Choroid plexus epithelial cell (primary cell): Measurements from ENCODE around the gene XCR1.
A peak's percentile ranks its signal among the peaks of the same experiment; 100 is the strongest.
"Not testable (repeated sequence)": the region's sequence is repeated elsewhere in the genome, so short reads cannot be mapped to it uniquely, and the experiment has no call there.

Experiments used
- DNase-seq: peaks from one replicate; pipeline ENCODE4 v3.0.0-alpha.2; 2010; ENCODE audit warnings: low read depth
- H3K4me3 ChIP-seq: 2 replicates; pipeline ENCODE4 v1.5.1; 2011; ENCODE audit warnings: low read depth, mild to moderate bottlenecking, control low read depth, low read length, moderate library complexity
- TF ChIP-seq, protein P1 (sequence below): conservative IDR thresholded peaks from 2 replicates; pipeline ENCODE4 v1.5.1; 2011; ENCODE audit warnings: low read depth, mild to moderate bottlenecking, control low read depth, inconsistent platforms, low read length, moderate library complexity

The XCR1 gene

DNA sequence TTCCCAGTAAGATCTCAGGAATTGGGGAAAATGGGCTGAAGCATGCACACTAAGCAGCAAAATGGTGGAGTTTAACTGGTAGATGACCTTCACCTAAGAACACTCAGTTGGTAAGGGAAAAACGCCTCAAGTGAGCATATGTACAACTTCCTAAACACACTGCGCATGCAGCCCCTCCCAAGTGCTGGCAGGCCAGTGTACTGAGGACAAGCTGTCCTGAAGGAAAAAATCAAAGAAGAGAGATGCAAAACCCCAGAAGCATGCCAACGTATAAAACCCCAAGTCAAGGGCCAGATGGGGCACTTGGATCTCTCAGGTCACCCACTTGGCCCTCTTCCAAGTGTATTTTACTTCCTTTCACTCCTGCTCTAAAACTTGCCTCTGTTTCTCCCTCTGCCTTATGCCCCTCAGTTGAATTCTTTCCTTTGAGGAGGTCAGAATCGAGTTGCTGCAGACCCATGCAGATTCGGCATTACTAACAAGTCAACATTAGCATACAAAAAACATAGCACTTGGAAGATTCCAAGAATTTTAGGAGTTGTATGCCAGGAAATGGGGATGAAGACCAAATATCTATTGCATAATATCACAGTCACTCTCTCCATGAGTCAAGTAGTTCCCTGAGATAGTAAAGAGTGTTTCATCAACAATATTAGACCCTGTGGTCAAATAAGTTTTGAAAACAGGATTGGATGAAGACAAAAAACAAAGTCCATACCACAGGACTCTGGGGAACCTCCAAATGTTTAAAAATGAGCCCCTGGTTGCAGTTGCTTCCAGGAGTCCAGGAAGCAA is 20.8 kb downstream of the XCR1 start:
- H3K4me3 ChIP-seq: no peak overlapping the region
- TF ChIP-seq, protein P1, sequence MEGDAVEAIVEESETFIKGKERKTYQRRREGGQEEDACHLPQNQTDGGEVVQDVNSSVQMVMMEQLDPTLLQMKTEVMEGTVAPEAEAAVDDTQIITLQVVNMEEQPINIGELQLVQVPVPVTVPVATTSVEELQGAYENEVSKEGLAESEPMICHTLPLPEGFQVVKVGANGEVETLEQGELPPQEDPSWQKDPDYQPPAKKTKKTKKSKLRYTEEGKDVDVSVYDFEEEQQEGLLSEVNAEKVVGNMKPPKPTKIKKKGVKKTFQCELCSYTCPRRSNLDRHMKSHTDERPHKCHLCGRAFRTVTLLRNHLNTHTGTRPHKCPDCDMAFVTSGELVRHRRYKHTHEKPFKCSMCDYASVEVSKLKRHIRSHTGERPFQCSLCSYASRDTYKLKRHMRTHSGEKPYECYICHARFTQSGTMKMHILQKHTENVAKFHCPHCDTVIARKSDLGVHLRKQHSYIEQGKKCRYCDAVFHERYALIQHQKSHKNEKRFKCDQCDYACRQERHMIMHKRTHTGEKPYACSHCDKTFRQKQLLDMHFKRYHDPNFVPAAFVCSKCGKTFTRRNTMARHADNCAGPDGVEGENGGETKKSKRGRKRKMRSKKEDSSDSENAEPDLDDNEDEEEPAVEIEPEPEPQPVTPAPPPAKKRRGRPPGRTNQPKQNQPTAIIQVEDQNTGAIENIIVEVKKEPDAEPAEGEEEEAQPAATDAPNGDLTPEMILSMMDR: no peak
- peak; percentile 76 for DNase-seq

DNA sequence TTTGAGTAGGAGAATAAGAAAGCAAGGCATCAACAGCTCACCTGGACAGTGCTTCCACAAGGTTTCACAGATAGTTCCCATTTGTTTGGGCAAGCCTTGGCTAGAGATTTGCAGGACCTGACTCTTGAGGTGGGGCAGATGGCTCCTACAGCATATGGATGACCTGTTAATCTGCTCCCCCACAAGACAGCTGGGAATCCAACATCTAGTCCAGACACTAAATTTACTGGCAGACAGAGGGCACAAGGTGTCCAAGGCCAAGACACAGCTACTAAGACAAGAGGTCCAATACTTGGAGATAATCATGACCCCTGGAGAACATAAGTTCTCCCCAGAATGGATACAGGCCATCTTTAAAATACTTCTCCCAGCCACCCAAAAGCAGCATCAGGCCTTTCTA is 23.6 kb downstream of the XCR1 start:
- not testable (repeated sequence) for DNase-seq, H3K4me3 ChIP-seq

DNA sequence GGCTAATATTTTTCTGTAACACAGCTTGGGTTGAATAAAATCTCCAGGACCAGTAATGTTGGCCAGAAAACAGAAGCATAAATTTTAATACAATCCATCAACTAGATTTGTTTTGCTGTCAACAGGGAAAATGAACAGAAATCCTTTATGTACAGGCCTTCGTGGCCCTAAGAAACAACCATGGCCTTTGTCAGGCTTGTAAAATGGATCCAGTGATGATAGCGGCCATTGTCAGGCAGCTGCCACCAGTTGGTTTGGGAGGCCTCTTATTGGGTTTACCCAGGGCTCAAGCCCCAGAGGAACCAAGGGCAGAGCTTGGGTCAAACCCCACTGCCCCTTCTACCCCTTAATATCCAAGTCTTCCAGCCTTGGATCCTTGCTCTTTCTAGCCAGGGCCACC is 26.1 kb downstream of the XCR1 start:
- TF ChIP-seq, protein P1: no peak
- no peak for DNase-seq

DNA sequence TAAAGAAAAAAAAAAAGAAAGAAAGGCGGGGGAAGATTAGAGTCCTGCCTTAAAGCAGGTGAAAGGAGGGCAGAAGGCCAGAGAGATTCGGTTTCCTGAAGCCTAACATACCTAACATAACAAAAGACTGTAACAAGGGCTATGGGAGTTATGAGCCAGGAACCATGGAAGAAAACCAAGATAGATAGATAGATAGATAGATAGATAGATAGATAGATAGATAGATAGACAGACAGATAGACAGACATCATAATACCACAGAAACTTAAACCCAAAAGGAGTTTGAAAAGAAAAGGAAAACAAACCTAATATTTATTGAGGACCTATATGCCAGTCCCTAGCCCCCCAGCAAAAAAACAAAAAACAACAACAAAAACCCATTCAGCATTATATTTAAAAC is 29.3 kb downstream of the XCR1 start:
- TF ChIP-seq, protein P1: no peak
- DNase-seq: no peak
- no peak overlapping the region for H3K4me3 ChIP-seq

More for the DNA sequence above, 26.1 kb downstream of the XCR1 start:
- no peak overlapping the region for H3K4me3 ChIP-seq

- H3K4me3 ChIP-seq, DNase-seq: not testable (repeated sequence)
These were observed 29.8 kb downstream of the XCR1 start for GRCh38 chr3:45997499-45997898.

- DNase-seq: peak; percentile 91
- peak within 1 kb of the TSS; percentile 96 for H3K4me3 ChIP-seq
- TF ChIP-seq, protein P1: no peak
These were observed 31.8 kb downstream of the XCR1 start, which contains the start of gene FYCO1 for GRCh38 chr3:45995236-45996192. FYCO1 (minus strand) TSS chr3:45995824; CDS start chr3:45984910, 10,914 bp downstream.

DNA sequence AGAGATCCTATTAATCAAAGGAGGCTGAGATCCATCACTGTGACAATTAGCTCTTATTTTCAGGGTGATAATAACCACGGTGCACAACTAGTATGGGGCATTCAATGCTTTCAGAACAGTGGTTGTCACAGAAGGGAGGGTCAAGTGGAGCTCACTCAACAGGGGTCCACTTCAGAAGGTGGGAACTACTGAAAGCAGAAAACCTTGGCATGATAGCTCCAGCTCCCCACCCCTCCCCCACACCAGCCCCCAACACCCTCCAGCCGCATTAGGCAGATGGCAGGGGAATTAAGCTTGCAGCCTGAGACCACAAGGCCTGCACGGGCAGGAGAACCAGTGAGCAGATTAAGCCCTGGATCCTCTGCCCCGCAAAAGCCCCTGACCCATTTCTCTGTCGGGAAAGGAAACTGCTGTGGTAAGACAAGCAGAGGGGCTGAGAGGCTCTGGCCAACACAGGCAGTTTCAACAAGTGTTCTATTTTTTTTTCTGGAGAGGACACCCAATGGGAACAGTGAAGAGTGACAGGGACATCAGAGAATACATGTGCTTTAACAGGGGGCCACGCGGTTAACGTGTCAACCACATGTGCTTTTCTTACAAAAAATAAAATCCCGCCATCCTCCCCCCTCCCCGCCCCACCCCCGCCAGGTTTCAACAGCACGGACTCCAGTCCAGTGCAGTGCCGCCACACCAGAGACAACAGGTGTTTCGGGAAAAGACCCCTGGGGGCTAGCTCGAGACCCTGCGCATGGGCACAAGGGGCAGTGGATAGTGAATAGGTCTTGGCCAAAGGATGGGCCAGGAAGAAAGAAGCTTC is 32.7 kb downstream of the XCR1 start:
- DNase-seq: no peak
- TF ChIP-seq, protein P1: no peak
- H3K4me3 ChIP-seq: peak overlapping the region; percentile 96
